A172 (cell line): Measurements from ENCODE around the gene ZNF654. TPM values are rescaled to one million over a fixed set of nuclear protein-coding genes. Genes with fewer than 3 reads are reported as not detected.
A peak's percentile ranks its signal among the peaks of the same experiment; 100 is the strongest.
"Not testable (repeated sequence)": the region's sequence is repeated elsewhere in the genome, so short reads cannot be mapped to it uniquely, and the experiment has no call there.

Source experiments
- DNase-seq: peaks from one replicate; pipeline ENCODE4 v3.0.0-alpha.2; 2015; ENCODE audit warnings: low spot score
- total RNA-seq: library from RNA; depleted of rRNA; stranded (reverse); fragments of >200 nt; shearing (Covaris generic); gene quantifications from 2 replicates; pipeline ENCODE4 v1.2.3, GENCODE V29; 2014; rRNA removed

ZNF654 gene
- total RNA-seq, result 11.1 and 17.0 TPM in 2 replicates

GRCh38 chr3:88058581-88059379 is at the start of gene ZNF654, which contains the start of gene CGGBP1:
Gene ZNF654, plus strand, starts transcription at chr3:88059255. Its CDS starts 65 bp downstream, at chr3:88059320.
Gene CGGBP1, minus strand, starts transcription at chr3:88059005. Its CDS starts 3,029 bp downstream, at chr3:88055976.
- DNase-seq, result peak; percentile 99

GRCh38 chr3:88010810-88011209 is 48.2 kb upstream of the ZNF654 start:
- no peak for DNase-seq

- DNase-seq, result no peak
Measured at GRCh38 chr3:88013592-88013991, 45.5 kb upstream of the ZNF654 start.

- not testable (repeated sequence) for DNase-seq
Measured at GRCh38 chr3:88015656-88016055, 43.4 kb upstream of the ZNF654 start.

- no peak for DNase-seq
Measured at GRCh38 chr3:88019024-88019423, 40.0 kb upstream of the ZNF654 start.

- no peak for DNase-seq
Measured at GRCh38 chr3:88025001-88025552, 34.0 kb upstream of the ZNF654 start.

- DNase-seq, result no peak
Measured at GRCh38 chr3:88028876-88029275, 30.2 kb upstream of the ZNF654 start.

- DNase-seq, result no peak
Measured at GRCh38 chr3:88030210-88030609, 28.8 kb upstream of the ZNF654 start.

- peak; percentile 44 for DNase-seq
Measured at GRCh38 chr3:88031642-88032077, 27.4 kb upstream of the ZNF654 start.

- DNase-seq, result no peak
Measured at GRCh38 chr3:88032245-88032644, 26.8 kb upstream of the ZNF654 start.

GRCh38 chr3:88033079-88033478 is 26.0 kb upstream of the ZNF654 start:
- no peak for DNase-seq

- DNase-seq, result no peak
Measured at GRCh38 chr3:88033808-88034207, 25.2 kb upstream of the ZNF654 start.

- no peak for DNase-seq
Measured at GRCh38 chr3:88034491-88035275, 24.4 kb upstream of the ZNF654 start.

- no peak for DNase-seq
Measured at GRCh38 chr3:88036221-88036620, 22.8 kb upstream of the ZNF654 start.

GRCh38 chr3:88038566-88038965 is 20.5 kb upstream of the ZNF654 start:
- no peak for DNase-seq

- DNase-seq, result no peak
Measured at GRCh38 chr3:88040529-88040928, 18.5 kb upstream of the ZNF654 start.

- no peak for DNase-seq
Measured at GRCh38 chr3:88041005-88041404, 18.1 kb upstream of the ZNF654 start.

- peak; percentile 41 for DNase-seq
Measured at GRCh38 chr3:88044411-88044810, 14.6 kb upstream of the ZNF654 start.

GRCh38 chr3:88046766-88047165 is 12.3 kb upstream of the ZNF654 start:
- no peak for DNase-seq

- DNase-seq, result peak; percentile 16
Measured at GRCh38 chr3:88057630-88058305, 1.3 kb upstream of the ZNF654 start.

- DNase-seq, result no peak
Measured at GRCh38 chr3:88058306-88058580, 812 bp upstream of the ZNF654 start.
